HepG2 (cell line): ENCODE measurements around the gene SND1. TPM values are rescaled to one million over a fixed set of nuclear protein-coding genes. Genes with fewer than 3 reads are reported as not detected.

Source experiments
- ATAC-seq: fragments of 200-7000 bp; cut with Tn5 transposase; 3 replicates; pipeline ENCODE4 v1.9.1; 2020; ENCODE audit warnings: mild to moderate bottlenecking, moderate library complexity
- BruUV-seq: library from RNA; stranded (reverse); fragments of 400-500 nt; replicated peaks from 2 replicates; lab custom pipeline; 2021; lab: Mats Ljungman, UMichigan
- CTCF ChIA-PET: fragments of 300-600 bp; formaldehyde crosslinking; extraction: SDS; loops from one replicate; lab custom pipeline; 2021; ENCODE audit warnings: low total read pairs, inconsistent platforms, low intra/inter-chr PET ratio; lab: Yijun Ruan, JAX
- POLR2A ChIA-PET: fragments of 350-600 bp; sonication (Branson Sonifier 250); formaldehyde crosslinking; loops from one replicate; lab custom pipeline; 2020; ENCODE audit warnings: antibody characterized with exemption, inconsistent platforms; lab: Yijun Ruan, JAX
- DNase-seq: peaks from one replicate; pipeline ENCODE4 v3.0.0-alpha.2; 2015; ENCODE audit warnings: low spot score
- FAIRE-seq: peaks from 3 replicates; lab custom pipeline; 2011; peaks lifted over from hg19 to GRCh38; lab: Jason Lieb, UNC
- H2AFZ ChIP-seq: one replicate; pipeline ENCODE4 v1.6.1; 2011; ENCODE audit warnings: low read length, inconsistent platforms
- H3K27ac ChIP-seq: fragments of 300-600 bp; 3 replicates; pipeline ENCODE4 v1.8.0; 2011; ENCODE audit warnings: mixed run types, mild to moderate bottlenecking, mixed read lengths, low read length, inconsistent platforms; ENCODE audit not compliant: insufficient read depth; ENCODE audit errors: extremely low read length
- H3K27me3 ChIP-seq, 2 experiments: fragments of 200-600 bp in 1 of 2; 2 replicates in 1 of 2; 3 replicates in 1 of 2; pipeline versions ENCODE4 v1.6.0 to v1.8.0; 2011; ENCODE audit warnings: low read length in 2 of 2, mild to moderate bottlenecking in 2 of 2, moderate library complexity in 2 of 2, inconsistent platforms in 1 of 2; ENCODE audit not compliant: insufficient read depth in 2 of 2, control insufficient read depth in 1 of 2
- H3K36me3 ChIP-seq, 2 experiments: fragments of 200-600 bp in 1 of 2; replicated peaks in 1 of 2; 2 replicates in 1 of 2; 3 replicates in 1 of 2; pipeline versions ENCODE4 v1.5.1 to v1.8.0; 2011; ENCODE audit warnings: low read length in 2 of 2, inconsistent platforms in 1 of 2; ENCODE audit not compliant: insufficient read depth in 2 of 2, control insufficient read depth in 1 of 2
- H3K4me1 ChIP-seq: 2 replicates; pipeline ENCODE4 v1.5.1; 2012; ENCODE audit warnings: low read length, inconsistent platforms; ENCODE audit not compliant: insufficient read depth
- H3K4me2 ChIP-seq: 2 replicates; pipeline ENCODE4 v1.6.0; 2011; ENCODE audit warnings: low read depth, low read length, inconsistent platforms
- H3K4me3 ChIP-seq, 3 experiments: fragments of 200-600 bp in 1 of 3; sonication (generic), shearing (Covaris generic) in 1 of 3; replicated peaks in 1 of 3; 2 replicates each; pipeline ENCODE4 v1.5.1; 2011 to 2016; ENCODE audit warnings: low read length in 3 of 3, inconsistent platforms in 2 of 3, low read depth in 2 of 3, mild to moderate bottlenecking in 2 of 3, control low read depth in 1 of 3, mixed read lengths in 1 of 3; ENCODE audit not compliant: insufficient read depth in 1 of 3
- H3K79me2 ChIP-seq: one replicate; pipeline ENCODE4 v1.6.1; 2011; ENCODE audit warnings: low read length, inconsistent platforms; ENCODE audit not compliant: insufficient read depth
- H3K9ac ChIP-seq: 2 replicates; pipeline ENCODE4 v1.6.0; 2011; ENCODE audit warnings: mild to moderate bottlenecking, low read depth, low read length, inconsistent platforms; ENCODE audit not compliant: insufficient read depth
- H3K9me3 ChIP-seq: 2 replicates; pipeline ENCODE4 v1.5.1; 2012; ENCODE audit warnings: mild to moderate bottlenecking, low read length
- H4K20me1 ChIP-seq: 2 replicates; pipeline ENCODE4 v1.6.0; 2011; ENCODE audit warnings: inconsistent platforms, mild to moderate bottlenecking, low read length, moderate library complexity; ENCODE audit not compliant: insufficient read depth
- AGO2 ChIP-seq: fragments of 200-400 bp; formaldehyde crosslinking; optimal IDR thresholded peaks from 2 replicates; pipeline ENCODE3; 2017; ENCODE audit warnings: mild to moderate bottlenecking, low read depth, low read length, moderate library complexity
- ARNTL ChIP-seq: sonication (generic); formaldehyde crosslinking; IDR thresholded peaks from 2 replicates; pipeline ENCODE4 v1.4.0; 2020; ENCODE audit warnings: mild to moderate bottlenecking, missing genetic modification reagents
- KLF6 ChIP-seq: IDR thresholded peaks from 2 replicates; pipeline ENCODE4 v1.8.0; 2016; ENCODE audit warnings: missing biosample characterization, missing genetic modification reagents
- MEIS2 ChIP-seq: sonication (generic); formaldehyde crosslinking; IDR thresholded peaks from 2 replicates; pipeline ENCODE4 v1.9.0; 2021; ENCODE audit warnings: mild to moderate bottlenecking, missing genetic modification reagents
- PHF5A ChIP-seq: IDR thresholded peaks from one replicate; pipeline ENCODE4 v1.6.1; 2018; ENCODE audit warnings: low read depth, missing genetic modification reagents; ENCODE audit not compliant: unreplicated experiment
- POLR2A ChIP-seq, 2 experiments: IDR thresholded peaks; 2 replicates each; pipeline ENCODE4 v1.6.1; 2011; ENCODE audit warnings: low read depth in 2 of 2, low read length in 2 of 2, mild to moderate bottlenecking in 1 of 2, moderate library complexity in 1 of 2; ENCODE audit not compliant: insufficient read depth in 1 of 2
- SMARCE1 ChIP-seq: fragments of 450-650 bp; IDR thresholded peaks from 2 replicates; pipeline ENCODE4 v1.6.1; 2017; ENCODE audit warnings: borderline replicate concordance
- ZNF180 ChIP-seq: sonication (generic); formaldehyde crosslinking; IDR thresholded peaks from 2 replicates; pipeline ENCODE4 v1.4.0; 2020; ENCODE audit warnings: low read depth, missing genetic modification reagents, borderline replicate concordance
- ZNF652 ChIP-seq: IDR thresholded peaks from 2 replicates; pipeline ENCODE4 v1.6.1; 2016; ENCODE audit warnings: low read depth, borderline replicate concordance
- ZNF746 ChIP-seq: sonication (generic); formaldehyde crosslinking; IDR thresholded peaks from 2 replicates; pipeline ENCODE4 v1.8.0; 2022; ENCODE audit warnings: mild to moderate bottlenecking, missing genetic modification reagents
- ZNF768 ChIP-seq: sonication (generic); formaldehyde crosslinking; IDR thresholded peaks from 2 replicates; pipeline ENCODE4 v1.4.0; 2020; ENCODE audit warnings: missing genetic modification reagents
- ZZZ3 ChIP-seq: sonication (generic); formaldehyde crosslinking; IDR thresholded peaks from 2 replicates; pipeline ENCODE4 v1.4.0; 2020; ENCODE audit warnings: missing genetic modification reagents, mild to moderate bottlenecking, borderline replicate concordance
- whole genome bisulfite sequencing: methylation state at CpG from one replicate; pipeline ENCODE4 v1.1.6; 2017; ENCODE audit warnings: low lambda C conversion rate; 5-methylcytosine and 5-hydroxymethylcytosine counted together
- in situ Hi-C: cut with HindIII; loops from 2 replicates; pipeline ENCODE4 v1.10.0; 2017; ENCODE audit warnings: low pct_unique_long_range_greater_than_20kb; ENCODE audit not compliant: extremely low pct_ligation_motif_present
- intact Hi-C: fragments of 100-400 bp; cut with micrococcal nuclease; formaldehyde crosslinking; loops from one replicate; pipeline ENCODE4 v1.10.0; 2022; ENCODE audit not compliant: unreplicated experiment
- polyA plus RNA-seq, 8 experiments: library from polyadenylated mRNA; depleted of rRNA in 3 of 8; stranded (reverse) in 7 of 8; unstranded in 1 of 8; fragments of >200 nt; fragmentation: Illumina TruSeq in 4 of 8; extraction: Trizol in 4 of 8; gene quantifications; 2 replicates each; pipeline versions ENCODE4 v1.2.1 to v1.2.3, GENCODE V29; 2011 to 2016; ENCODE audit warnings: low read depth in 4 of 8, missing spikeins in 1 of 8, mixed read lengths in 1 of 8; ENCODE audit not compliant: insufficient read depth in 1 of 8
- total RNA-seq, 5 experiments: library from RNA; depleted of rRNA; stranded (reverse); fragments of >200 nt; fragmentation: Illumina TruSeq; extraction: Trizol; gene quantifications; 2 replicates each; pipeline ENCODE4 v1.2.3, GENCODE V29; 2016; ENCODE audit warnings: low read depth in 1 of 5
- TF ChIP-seq, protein P1 (sequence below): sonication (generic); formaldehyde crosslinking; IDR thresholded peaks from 2 replicates; pipeline ENCODE4 v1.8.1; 2022; ENCODE audit warnings: mild to moderate bottlenecking, missing genetic modification reagents

Gene SND1
- total and polyA plus RNA-seq, 2 of the 13 experiments (the other 11 are each of a cell fraction or from before 2014, with no cell fraction given): 110 to 182 TPM

- ATAC-seq: no peak
- Histone ChIP-seq H3K4me1 (no peaks in the 10 kb centered on the region), H3K79me2 (no peaks in the 10 kb centered on the region), H3K4me3 (no peak overlapping the region), H3K27ac (no peak overlapping the region), H3K27me3 (no peaks in the 10 kb centered on the region), H3K4me2 (no peak overlapping the region), H4K20me1 (0 out of 2 replicates have a peak, but pooled peaks cover 2% of the 10 kb centered on the region), H3K9me3 (no peaks in the 10 kb centered on the region), H3K36me3 (peaks cover 16 to 42% of the 10 kb centered on the region in 2 experiments), H2AFZ (no peak overlapping the region), H3K9ac (no peak overlapping the region)
- 96% methylated on average over 4 of the region's 4 CpGs for WGBS
- intact Hi-C loops: no loop called here
- no peak for DNase-seq
- CTCF ChIA-PET: no interaction called here
- POLR2A ChIA-PET: no interaction called here
- in situ Hi-C loops: no loop called here
- no TSS peak for BruUV-seq
- FAIRE-seq: no peak
- TF ChIP-seq ZZZ3 (no peak), SMARCE1 (no peak), ZNF180 (CRISPR knock-in tag) (no peak), ZNF652 (CRISPR knock-in tag) (no peak), ZNF768 (no peak), ZNF746 (CRISPR knock-in tag) (no peak), MEIS2 (CRISPR knock-in tag) (no peak), ARNTL (no peak), PHF5A (CRISPR knock-in tag) (no peak), POLR2A (IDR thresholded peaks at IDR 0.05; ENCODE audit: insufficient read depth in 1 of 2, low read depth in 2 of 2, low read length in 2 of 2) (no peak), AGO2 (no peak), KLF6 (CRISPR knock-in tag) (no peak)
- TF ChIP-seq, protein P1, sequence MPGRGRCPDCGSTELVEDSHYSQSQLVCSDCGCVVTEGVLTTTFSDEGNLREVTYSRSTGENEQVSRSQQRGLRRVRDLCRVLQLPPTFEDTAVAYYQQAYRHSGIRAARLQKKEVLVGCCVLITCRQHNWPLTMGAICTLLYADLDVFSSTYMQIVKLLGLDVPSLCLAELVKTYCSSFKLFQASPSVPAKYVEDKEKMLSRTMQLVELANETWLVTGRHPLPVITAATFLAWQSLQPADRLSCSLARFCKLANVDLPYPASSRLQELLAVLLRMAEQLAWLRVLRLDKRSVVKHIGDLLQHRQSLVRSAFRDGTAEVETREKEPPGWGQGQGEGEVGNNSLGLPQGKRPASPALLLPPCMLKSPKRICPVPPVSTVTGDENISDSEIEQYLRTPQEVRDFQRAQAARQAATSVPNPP: no peak
Observed at GRCh38 chr7:128027485-128027980, 375.5 kb downstream of the SND1 start.
